Ovary (tissue), 3 donors: ENCODE data around the gene MVP.

Experiments used
- CTCF ChIP-seq, 3 donors: fragments of 450-650 bp in 2 of 3; fragments of 200-600 bp in 1 of 3; IDR thresholded peaks; one replicate each; pipeline versions ENCODE4 v1.5.1 to v1.8.0; 2016 to 2022; ENCODE audit warnings: antibody characterized with exemption in 3 of 3, mild to moderate bottlenecking in 1 of 3
- EP300 ChIP-seq: sonication (generic); formaldehyde crosslinking; IDR thresholded peaks from one replicate; pipeline ENCODE4 v1.6.1; 2017; ENCODE audit warnings: antibody characterized with exemption
- POLR2A ChIP-seq: fragments of 450-650 bp; IDR thresholded peaks from one replicate; pipeline ENCODE4 v1.6.1; 2017; ENCODE audit warnings: antibody characterized with exemption, mild to moderate bottlenecking, moderate library complexity
- donor health status: DM: no; HTN: no; CAD: no.

GRCh38 chr16:29876217-29876593 lies 55.9 kb downstream of the MVP start:
- TF ChIP-seq POLR2A (no peak), CTCF (IDR thresholded peaks at IDR 0.05) (no peak), EP300 (no peak)
